Nephron progenitor cell (in vitro differentiated cells): ENCODE measurements around the gene CARNS1.
"Not testable (repeated sequence)": the region's sequence is repeated elsewhere in the genome, so short reads cannot be mapped to it uniquely, and the experiment has no call there.

Source experiments
- DNase-seq: peaks from one replicate; pipeline ENCODE4 v3.0.0; 2021
- H3K27ac Mint-ChIP-seq: 2 replicates; pipeline ENCODE4 v1.8.0; 2021; ENCODE audit warnings: mild to moderate bottlenecking, moderate library complexity, mixed read lengths
- H3K27me3 Mint-ChIP-seq: 2 replicates; pipeline ENCODE4 v1.8.0; 2021; ENCODE audit warnings: mild to moderate bottlenecking, low read depth, mixed read lengths; ENCODE audit not compliant: poor library complexity
- H3K36me3 Mint-ChIP-seq: 2 replicates; pipeline ENCODE4 v1.8.0; 2021; ENCODE audit warnings: low read depth, mixed read lengths
- H3K4me1 Mint-ChIP-seq: 2 replicates; pipeline ENCODE4 v1.8.0; 2021; ENCODE audit warnings: mixed read lengths
- H3K4me3 Mint-ChIP-seq: 2 replicates; pipeline ENCODE4 v1.8.0; 2021; ENCODE audit warnings: mild to moderate bottlenecking, moderate library complexity, mixed read lengths
- H3K9me3 Mint-ChIP-seq: 2 replicates; pipeline ENCODE4 v1.8.0; 2021; ENCODE audit warnings: mild to moderate bottlenecking, moderate library complexity, mixed read lengths
- CTCF ChIP-seq: fragments of 200-600 bp; sonication (generic); IDR thresholded peaks from 2 replicates; pipeline ENCODE4 v1.5.0; 2021; ENCODE audit warnings: antibody characterized with exemption

The CARNS1 gene

DNA sequence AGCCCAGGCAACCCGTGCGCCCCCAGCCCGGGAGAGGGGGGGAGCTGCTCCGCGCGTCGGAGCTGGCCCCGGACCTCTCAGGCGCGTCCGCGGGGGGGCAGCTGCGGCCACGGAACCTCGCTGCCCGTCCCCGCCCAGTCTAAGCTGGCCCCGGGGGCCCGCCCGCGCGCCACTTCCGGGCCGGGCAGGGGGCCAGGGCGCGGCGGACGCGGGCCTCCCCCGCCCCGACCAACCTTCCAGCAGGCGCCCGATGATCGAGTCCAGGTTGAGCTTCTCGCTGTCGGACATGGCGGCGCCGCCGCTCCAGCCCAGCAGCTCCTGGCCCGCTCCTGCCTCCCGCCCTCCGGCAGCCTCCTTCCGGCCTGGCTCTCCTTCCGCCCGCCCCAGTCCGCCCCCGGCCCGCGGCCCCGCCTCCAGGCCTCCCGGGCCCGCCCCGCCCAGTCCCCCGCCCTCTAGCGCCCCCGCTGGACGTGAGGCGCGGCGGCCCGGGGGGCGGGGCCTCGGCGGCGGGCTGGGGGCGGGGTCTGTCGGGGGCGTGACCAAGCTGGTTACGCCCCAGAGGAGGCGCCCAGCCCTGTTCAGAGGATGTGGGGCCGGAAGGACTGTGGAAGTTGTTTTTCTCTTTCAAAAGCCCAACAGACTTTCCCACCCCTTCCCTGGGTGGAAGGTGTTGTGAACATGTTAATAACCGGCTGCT lies 13.8 kb upstream of the CARNS1 start, which contains the start of gene PPP1CA:
TSS of gene PPP1CA (minus strand) at position 364 of the 697 bp plus-strand sequence. CDS start at position 288, 76 bp downstream.
- TF ChIP-seq CTCF: peak; percentile 23
- Mint-ChIP-seq H3K27ac (no peak within 1 kb of the TSS), H3K4me3 (peak within 1 kb of the TSS; percentile 85), H3K9me3 (no peaks in the 10 kb centered on the region), H3K4me1 (peaks cover 44% of the 10 kb centered on the region), H3K27me3 (no peaks in the 10 kb centered on the region), H3K36me3 (peaks cover 4% of the 10 kb centered on the region)
- peak; percentile 94 for DNase-seq

DNA sequence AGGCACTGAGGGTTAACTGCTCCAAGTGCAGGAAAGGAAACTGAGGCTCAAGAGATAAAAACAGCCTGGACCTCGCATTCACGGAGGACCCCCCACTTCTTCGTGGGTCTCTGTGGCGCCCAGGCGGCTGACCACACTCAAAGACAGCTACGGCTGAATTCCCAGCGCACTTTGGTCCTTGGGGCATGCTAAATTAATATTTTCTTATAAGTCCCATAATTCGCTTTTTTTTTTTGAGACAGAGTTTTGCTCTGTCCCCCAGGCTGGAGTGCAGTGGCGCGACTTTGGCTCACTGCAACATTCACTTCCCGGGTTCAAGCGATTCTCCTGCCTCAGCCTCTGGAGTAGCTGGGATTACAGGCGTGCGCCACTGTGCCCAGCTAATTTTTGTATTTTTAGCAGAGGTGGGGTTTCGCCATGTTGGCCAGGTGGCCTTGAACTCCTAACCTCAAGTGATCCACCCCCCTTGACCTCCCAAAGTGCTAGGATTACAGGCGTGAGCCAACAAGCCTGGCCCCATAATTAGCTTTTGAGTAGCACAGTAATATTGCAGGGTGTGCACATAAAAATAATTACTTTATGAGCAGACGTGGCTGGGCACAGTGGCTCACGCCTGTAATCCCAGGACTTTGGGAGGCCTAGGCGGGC lies 13.2 kb upstream of the CARNS1 start:
- H3K4me3 Mint-ChIP-seq, H3K9me3 Mint-ChIP-seq, H3K27me3 Mint-ChIP-seq, H3K27ac Mint-ChIP-seq, H3K36me3 Mint-ChIP-seq, DNase-seq: not testable (repeated sequence)
- H3K4me1 Mint-ChIP-seq: peaks cover 41% of the 10 kb centered on the region

GRCh38 chr11:67403085-67403484 lies 12.4 kb upstream of the CARNS1 start:
- H3K27ac Mint-ChIP-seq: peak overlapping the region; percentile 93
- H3K27me3 Mint-ChIP-seq, H3K9me3 Mint-ChIP-seq, DNase-seq, H3K36me3 Mint-ChIP-seq, H3K4me3 Mint-ChIP-seq: not testable (repeated sequence)
- H3K4me1 Mint-ChIP-seq: peaks cover 40% of the 10 kb centered on the region

- peaks cover 36% of the 10 kb centered on the region for H3K4me1 Mint-ChIP-seq
- no peak for TF ChIP-seq CTCF
- H3K9me3 Mint-ChIP-seq: no peaks in the 10 kb centered on the region
- no peak for DNase-seq
- H3K36me3 Mint-ChIP-seq: no peaks in the 10 kb centered on the region
- H3K4me3 Mint-ChIP-seq: no peak overlapping the region
- H3K27me3 Mint-ChIP-seq: peaks cover 4% of the 10 kb centered on the region
- peak overlapping the region; percentile 73 for H3K27ac Mint-ChIP-seq
These were observed 10.8 kb upstream of the CARNS1 start for GRCh38 chr11:67404515-67405195.

DNA sequence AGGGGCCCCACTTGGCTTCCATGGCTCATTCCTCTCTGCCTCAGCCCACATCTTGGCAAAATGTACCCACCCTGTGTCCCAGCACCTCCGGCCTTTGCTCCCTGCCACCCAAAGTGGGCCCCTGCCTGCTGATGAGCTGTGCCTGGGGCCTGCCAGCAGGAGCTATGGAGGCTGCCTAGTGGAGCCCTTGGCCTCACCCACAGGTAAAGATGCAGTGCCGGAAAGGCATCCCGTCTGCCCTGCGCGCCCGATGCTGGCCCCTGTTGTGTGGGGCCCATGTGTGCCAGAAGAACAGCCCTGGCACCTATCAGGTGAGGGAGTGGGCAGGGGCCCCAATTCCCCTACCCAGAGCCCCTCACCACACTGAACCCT lies 10.3 kb upstream of the CARNS1 start:
- Mint-ChIP-seq H3K27ac (no peak overlapping the region), H3K36me3 (no peaks in the 10 kb centered on the region), H3K9me3 (no peaks in the 10 kb centered on the region), H3K27me3 (peaks cover 4% of the 10 kb centered on the region), H3K4me3 (no peak overlapping the region), H3K4me1 (peaks cover 35% of the 10 kb centered on the region)
- no peak for TF ChIP-seq CTCF
- DNase-seq: no peak

- peaks cover 35% of the 10 kb centered on the region for H3K4me1 Mint-ChIP-seq
- no peak overlapping the region for H3K4me3 Mint-ChIP-seq
- TF ChIP-seq CTCF: no peak
- peaks cover 4% of the 10 kb centered on the region for H3K27me3 Mint-ChIP-seq
- DNase-seq: no peak
- no peak overlapping the region for H3K27ac Mint-ChIP-seq
- no peaks in the 10 kb centered on the region for H3K36me3 Mint-ChIP-seq
- no peaks in the 10 kb centered on the region for H3K9me3 Mint-ChIP-seq
These were observed 9.7 kb upstream of the CARNS1 start for GRCh38 chr11:67405688-67406339.
